CD4-positive, CD25-positive, alpha-beta regulatory T cell (primary cell): ENCODE data around the gene CREG2. TPM values are rescaled to one million over a fixed set of nuclear protein-coding genes. Genes with fewer than 3 reads are reported as not detected.
"Not testable (repeated sequence)": the region's sequence is repeated elsewhere in the genome, so short reads cannot be mapped to it uniquely, and the experiment has no call there.

Source experiments
- ATAC-seq, 2 donors: fragments of 150-1000 bp; cut with Tn5 transposase; one replicate each; pipeline ENCODE4 v1.10.0; 2021; ENCODE audit warnings: low read depth in 2 of 2, moderate number of reproducible peaks in 2 of 2, moderate library complexity in 1 of 2
- DNase-seq, 3 donors: peaks; one replicate each; pipeline versions ENCODE4 v3.0.0 to v3.0.0-alpha.2; 2012 to 2022; ENCODE audit warnings: mixed read lengths in 1 of 3
- H3K27ac ChIP-seq: one replicate; pipeline ENCODE4 v1.7.0; 2013; ENCODE audit warnings: mild to moderate bottlenecking, low read length; ENCODE audit not compliant: insufficient read depth, poor library complexity, severe bottlenecking
- H3K27me3 ChIP-seq: one replicate; pipeline ENCODE4 v1.7.0; 2013; ENCODE audit warnings: low read length; ENCODE audit not compliant: control insufficient read depth, insufficient read depth
- H3K36me3 ChIP-seq: one replicate; pipeline ENCODE4 v1.7.0; 2013; ENCODE audit warnings: mild to moderate bottlenecking, low read length, moderate library complexity; ENCODE audit not compliant: control insufficient read depth, insufficient read depth
- H3K4me1 ChIP-seq: 2 replicates; pipeline ENCODE4 v1.7.0; 2013; ENCODE audit warnings: mild to moderate bottlenecking, low read length; ENCODE audit not compliant: insufficient read depth, control insufficient read depth, poor library complexity, severe bottlenecking
- H3K4me3 ChIP-seq: one replicate; pipeline ENCODE4 v1.7.0; 2013; ENCODE audit warnings: low read depth, mild to moderate bottlenecking, low read length, moderate library complexity
- H3K9me3 ChIP-seq, 2 experiments: 1 replicate in 1 of 2; 2 replicates in 1 of 2; pipeline ENCODE4 v1.7.0; 2013; ENCODE audit warnings: low read length in 2 of 2, mild to moderate bottlenecking in 1 of 2, moderate library complexity in 1 of 2; ENCODE audit not compliant: control insufficient read depth in 2 of 2
- H3K27ac Mint-ChIP-seq, 3 donors: one replicate each; pipeline ENCODE4 v1.8.0; 2020 to 2022; ENCODE audit warnings: mild to moderate bottlenecking in 3 of 3, mixed read lengths in 3 of 3, moderate library complexity in 2 of 3
- H3K27me3 Mint-ChIP-seq: one replicate; pipeline ENCODE4 v1.8.0; 2022; ENCODE audit warnings: mild to moderate bottlenecking, mixed read lengths
- H3K36me3 Mint-ChIP-seq: one replicate; pipeline ENCODE4 v1.8.0; 2020; ENCODE audit warnings: mixed read lengths
- H3K4me1 Mint-ChIP-seq, 4 donors: one replicate each; pipeline ENCODE4 v1.8.0; 2020 to 2022; ENCODE audit warnings: mixed read lengths in 4 of 4, mild to moderate bottlenecking in 1 of 4
- H3K4me3 Mint-ChIP-seq, 4 donors: one replicate each; pipeline ENCODE4 v1.8.0; 2020 to 2022; ENCODE audit warnings: mild to moderate bottlenecking in 4 of 4, mixed read lengths in 4 of 4, moderate library complexity in 3 of 4
- H3K9me3 Mint-ChIP-seq, 7 donors: one replicate each; pipeline ENCODE4 v1.8.0; 2020 to 2022; ENCODE audit warnings: mixed read lengths in 7 of 7, mild to moderate bottlenecking in 3 of 7, moderate library complexity in 2 of 7
- polyA plus RNA-seq, 4 donors: library from polyadenylated mRNA; unstranded; fragments of 300-500 nt; fragmentation: Illumina TruSeq; gene quantifications; one replicate each; pipeline ENCODE4 v1.2.3, GENCODE V29; 2021
- total RNA-seq: library from RNA; stranded (reverse); gene quantifications from one replicate; pipeline ENCODE4 v1.2.3, GENCODE V29; 2022

CREG2 gene
- total and polyA plus RNA-seq, 5 donors from 2014 or later = 2.1 to 5.2 (median 2.6) TPM

DNA sequence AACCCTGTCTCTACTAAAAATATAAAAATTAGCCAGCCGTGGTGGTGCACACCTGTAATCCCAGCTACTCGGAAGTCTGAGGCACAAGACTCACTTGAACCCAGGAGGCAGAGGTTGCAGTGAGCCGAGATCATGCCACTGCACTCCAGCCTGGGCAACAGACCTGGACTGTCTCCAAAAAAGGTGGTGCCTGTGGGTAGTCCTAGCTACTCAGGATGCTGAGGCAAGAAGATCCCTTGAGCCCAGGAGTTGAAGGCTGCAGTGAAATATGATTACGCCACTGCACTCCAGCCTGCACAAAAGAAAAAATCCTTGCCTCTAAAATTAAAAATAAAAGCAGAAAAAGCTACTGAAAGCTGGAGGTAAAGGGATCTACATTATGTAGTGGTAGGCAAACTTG lies 34.7 kb downstream of the CREG2 start:
- DNase-seq, H3K36me3 Mint-ChIP-seq, H3K36me3 ChIP-seq, ATAC-seq, H3K27ac ChIP-seq, H3K4me3 Mint-ChIP-seq, H3K9me3 Mint-ChIP-seq, H3K27me3 ChIP-seq, H3K27me3 Mint-ChIP-seq, H3K9me3 ChIP-seq, H3K4me3 ChIP-seq: not testable (repeated sequence)
- peaks cover 10 to 50% (median 26%) of the 10 kb centered on the region in 4 donors for H3K4me1 Mint-ChIP-seq
- H3K27ac Mint-ChIP-seq = peak overlapping the region in 1 of 3 donors; percentile 76
- peaks cover 16% of the 10 kb centered on the region for H3K4me1 ChIP-seq

GRCh38 chr2:101351207-101351606 lies 36.1 kb downstream of the CREG2 start:
- Histone ChIP-seq H3K27me3 (no peaks in the 10 kb centered on the region), H3K4me1 (peaks cover 16% of the 10 kb centered on the region), H3K36me3 (no peaks in the 10 kb centered on the region), H3K4me3 (no peak overlapping the region), H3K27ac (peak overlapping the region; percentile 42), H3K9me3 (no peaks in the 10 kb centered on the region)
- H3K9me3 Mint-ChIP-seq = no peaks in the 10 kb centered on the region
- DNase-seq = no peak
- no peaks in the 10 kb centered on the region for H3K27me3 Mint-ChIP-seq
- peak; percentile 28 to 40 for ATAC-seq
- peak overlapping the region in 2 of 3 donors; percentile 4 to 56 for H3K27ac Mint-ChIP-seq
- H3K4me3 Mint-ChIP-seq = no peak overlapping the region
- H3K4me1 Mint-ChIP-seq = peaks cover 10 to 40% (median 20%) of the 10 kb centered on the region in 4 donors
- no peaks in the 10 kb centered on the region for H3K36me3 Mint-ChIP-seq

DNA sequence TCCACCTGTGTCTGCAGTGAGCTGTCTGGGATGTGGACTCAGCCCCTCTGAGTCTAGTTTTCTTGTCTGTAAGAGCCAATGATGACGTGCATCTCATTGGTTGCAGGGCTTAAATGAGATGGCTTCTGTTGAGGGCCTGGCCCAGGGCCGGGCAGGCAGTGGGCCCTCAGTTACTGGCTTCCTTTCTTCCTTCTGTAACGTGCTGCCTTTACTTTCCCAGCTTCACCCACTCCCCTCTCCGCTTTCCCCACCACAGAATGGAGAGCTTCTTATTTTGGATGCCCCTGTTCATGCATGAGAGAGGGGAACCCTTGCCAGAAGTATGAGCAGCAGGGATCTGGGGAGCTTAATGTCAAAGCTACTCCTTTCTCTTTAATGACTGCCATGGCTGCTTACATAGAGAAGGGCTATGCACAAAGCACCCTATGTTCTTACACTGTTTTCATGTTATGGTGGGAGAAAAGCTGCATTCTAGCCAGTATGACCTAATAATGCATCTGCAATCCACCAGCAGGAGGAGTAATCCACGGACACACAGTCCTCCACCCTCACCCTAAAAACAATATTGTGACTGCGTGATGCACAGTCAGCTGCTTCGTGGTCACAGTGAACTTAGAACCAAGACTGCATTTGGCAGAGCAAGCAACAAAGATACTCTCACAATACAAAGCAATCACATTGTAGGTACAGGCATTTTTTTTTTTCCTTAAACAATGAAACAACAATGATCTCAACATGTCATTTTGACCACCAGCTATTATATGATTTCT lies 37.2 kb downstream of the CREG2 start:
- Histone ChIP-seq H3K4me3 (peak overlapping the region; percentile 24), H3K4me1 (peaks cover 16% of the 10 kb centered on the region), H3K27ac (no peak overlapping the region), H3K36me3 (no peaks in the 10 kb centered on the region), H3K9me3 (no peaks in the 10 kb centered on the region), H3K27me3 (no peaks in the 10 kb centered on the region)
- Mint-ChIP-seq H3K4me3 (peak overlapping the region in 2 of 4 donors; percentile 4 to 13), H3K36me3 (no peaks in the 10 kb centered on the region), H3K27me3 (no peaks in the 10 kb centered on the region), H3K4me1 (peaks cover 10 to 32% (median 17%) of the 10 kb centered on the region in 4 donors), H3K9me3 (no peaks in the 10 kb centered on the region), H3K27ac (peak overlapping the region; percentile 4 to 48 (median 23))
- ATAC-seq (peak; percentile 61 to 80), DNase-seq (peak in 2 of 3 donors; percentile 57 to 82)

DNA sequence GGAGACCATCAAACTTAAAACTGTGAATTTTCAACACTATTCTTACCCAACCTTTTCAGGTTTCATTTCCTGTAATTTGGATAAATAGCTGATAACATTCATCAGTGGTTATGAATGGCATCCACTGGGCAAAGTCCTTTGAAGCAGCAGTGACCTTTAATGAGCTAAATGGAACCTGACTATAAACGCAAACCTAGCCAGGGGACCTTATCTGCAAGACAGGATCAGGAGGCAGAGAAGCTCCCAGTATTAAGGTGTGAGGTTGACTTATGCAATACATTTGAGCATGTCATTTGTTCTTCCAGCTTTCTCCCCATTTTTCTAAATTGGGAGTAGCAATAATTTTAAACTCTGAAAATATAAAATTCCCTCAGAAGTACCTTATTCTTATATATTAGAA lies 38.4 kb downstream of the CREG2 start:
- Mint-ChIP-seq H3K36me3 (no peaks in the 10 kb centered on the region), H3K4me3 (no peak overlapping the region), H3K27me3 (no peaks in the 10 kb centered on the region), H3K4me1 (peaks cover 10 to 26% (median 16%) of the 10 kb centered on the region in 4 donors), H3K9me3 (no peaks in the 10 kb centered on the region), H3K27ac (no peak overlapping the region)
- DNase-seq (no peak), ATAC-seq (no peak)
- Histone ChIP-seq H3K9me3 (no peaks in the 10 kb centered on the region), H3K36me3 (no peaks in the 10 kb centered on the region), H3K27ac (no peak overlapping the region), H3K4me1 (peaks cover 16% of the 10 kb centered on the region), H3K4me3 (no peak overlapping the region), H3K27me3 (no peaks in the 10 kb centered on the region)

GRCh38 chr2:101346909-101347308 lies 40.4 kb downstream of the CREG2 start:
- no peak for ATAC-seq

GRCh38 chr2:101344137-101344536 lies 43.2 kb downstream of the CREG2 start:
- DNase-seq = no peak
- H3K4me3 ChIP-seq = no peak overlapping the region
- H3K36me3 ChIP-seq = no peaks in the 10 kb centered on the region
- Mint-ChIP-seq H3K36me3 (no peaks in the 10 kb centered on the region), H3K4me1 (peaks cover 16 to 34% (median 22%) of the 10 kb centered on the region in 4 donors), H3K9me3 (no peaks in the 10 kb centered on the region), H3K4me3 (no peak overlapping the region), H3K27me3 (peaks cover 10% of the 10 kb centered on the region), H3K27ac (peak overlapping the region in 1 of 3 donors; percentile 57)
- H3K4me1 ChIP-seq = peaks cover 13% of the 10 kb centered on the region
- ATAC-seq = no peak
- no peaks in the 10 kb centered on the region for H3K9me3 ChIP-seq
- H3K27ac ChIP-seq = no peak overlapping the region
- no peaks in the 10 kb centered on the region for H3K27me3 ChIP-seq

More at GRCh38 chr2:101346909-101347308, 40.4 kb downstream of the CREG2 start:
- no peaks in the 10 kb centered on the region for H3K36me3 Mint-ChIP-seq
- no peaks in the 10 kb centered on the region for H3K27me3 ChIP-seq
- H3K27ac ChIP-seq = no peak overlapping the region
- no peak overlapping the region for H3K27ac Mint-ChIP-seq
- H3K9me3 ChIP-seq = no peaks in the 10 kb centered on the region
- H3K36me3 ChIP-seq = no peaks in the 10 kb centered on the region
- peaks cover 6% of the 10 kb centered on the region for H3K27me3 Mint-ChIP-seq
- no peaks in the 10 kb centered on the region for H3K9me3 Mint-ChIP-seq
- H3K4me3 Mint-ChIP-seq = no peak overlapping the region
- H3K4me1 ChIP-seq = peaks cover 22% of the 10 kb centered on the region
- peaks cover 12 to 38% (median 24%) of the 10 kb centered on the region in 4 donors for H3K4me1 Mint-ChIP-seq
- DNase-seq = no peak
- no peak overlapping the region for H3K4me3 ChIP-seq

GRCh38 chr2:101342625-101343008 lies 44.7 kb downstream of the CREG2 start:
- Mint-ChIP-seq H3K27ac (peak overlapping the region in 1 of 3 donors; percentile 86), H3K36me3 (no peaks in the 10 kb centered on the region), H3K27me3 (peaks cover 10% of the 10 kb centered on the region), H3K4me1 (peaks cover 15 to 27% (median 21%) of the 10 kb centered on the region in 4 donors), H3K4me3 (no peak overlapping the region), H3K9me3 (no peaks in the 10 kb centered on the region)
- H3K9me3 ChIP-seq = no peaks in the 10 kb centered on the region
- H3K4me3 ChIP-seq = no peak overlapping the region
- no peaks in the 10 kb centered on the region for H3K27me3 ChIP-seq
- peaks cover 13% of the 10 kb centered on the region for H3K4me1 ChIP-seq
- DNase-seq (no peak), ATAC-seq (no peak)
- no peak overlapping the region for H3K27ac ChIP-seq
- no peaks in the 10 kb centered on the region for H3K36me3 ChIP-seq
